ENCODE data around the gene RNF223.

RNF223 gene

DNA sequence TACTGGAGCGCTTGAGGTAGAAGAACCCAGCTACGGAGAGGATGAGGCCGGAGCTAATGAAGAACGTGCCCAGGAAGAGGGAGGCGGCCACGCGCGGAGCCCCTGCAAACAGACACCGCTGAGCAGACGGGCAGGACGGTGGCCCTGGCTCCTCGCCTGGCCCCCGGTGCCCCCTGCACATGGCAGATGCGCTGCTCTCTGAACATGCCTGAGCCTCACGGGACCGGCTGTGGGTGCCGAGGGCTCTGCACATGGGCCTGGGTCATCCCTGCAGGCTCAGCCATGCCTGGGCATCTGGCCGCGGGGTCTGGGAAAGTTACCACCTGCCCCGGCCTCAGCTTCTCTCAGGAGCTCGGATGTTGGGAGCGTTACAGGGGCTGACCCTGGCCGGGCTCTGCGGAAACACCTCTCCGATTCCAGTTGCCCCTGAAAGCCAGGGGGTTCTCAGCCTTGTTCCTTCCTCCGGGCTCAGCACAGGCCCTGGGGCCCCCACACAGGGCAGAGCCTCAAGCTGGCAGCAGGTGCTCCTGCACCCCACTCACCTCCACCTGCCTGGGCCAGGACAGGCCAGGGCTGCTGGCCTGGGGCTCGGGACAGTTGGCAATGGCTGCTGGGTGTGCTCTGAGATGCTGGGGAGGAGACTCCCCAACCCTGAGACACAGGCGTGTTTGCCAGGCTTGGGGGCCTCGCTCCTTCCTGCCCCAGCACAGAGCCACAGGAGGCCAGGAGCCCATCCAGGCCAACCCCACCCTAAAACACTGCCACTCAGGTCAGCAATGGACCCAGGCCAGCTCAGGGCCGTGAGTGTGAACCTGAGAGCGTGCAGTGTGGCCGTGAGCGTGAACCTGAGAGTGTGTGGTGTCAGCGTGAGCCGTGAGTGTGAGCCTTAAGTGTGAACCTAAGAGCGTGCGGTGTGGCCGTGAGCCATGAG is 12.1 kb upstream of the RNF223 start:
- ChIA-PET POLR2A (no interaction called here), CTCF (interaction anchor here (1.3 kb wide), 1 partner anchor 22 kb away, joined by 4 read pairs; no protein-coding TSS in a partner anchor)
- no peak for DNase-seq
- WGBS (ENCODE audit: insufficient coverage) = 96% methylated on average over 36 of the region's 38 CpGs
- no peaks in the 10 kb centered on the region for H3K27me3 ChIP-seq (replicated peaks in 2 of 5; ENCODE audit: control insufficient read depth in 4 of 5, insufficient read depth in 5 of 5, low read length in 4 of 5)
- peaks cover 0 to 4% (median 2%) of the 10 kb centered on the region in 4 experiments for H3K36me3 ChIP-seq (ENCODE audit: control insufficient read depth in 4 of 4, insufficient read depth in 4 of 4, low read length in 3 of 4)
- no peak overlapping the region for H3K4me3 ChIP-seq (ENCODE audit: control insufficient read depth in 1 of 7, extremely low read depth in 1 of 7, insufficient read depth in 4 of 7, low read depth in 2 of 7, low read length in 6 of 7)
- H3K9me3 ChIP-seq (ENCODE audit: control extremely low read depth in 1 of 5, control insufficient read depth in 4 of 5, insufficient read depth in 2 of 5, low read depth in 1 of 5, low read length in 4 of 5) = no peaks in the 10 kb centered on the region
- no peaks in the 10 kb centered on the region for H3K4me1 ChIP-seq (ENCODE audit: control extremely low read depth in 1 of 4, control insufficient read depth in 4 of 4, insufficient read depth in 4 of 4, low read length in 3 of 4)
- H3K27ac ChIP-seq (ENCODE audit: insufficient read depth in 1 of 2, low read depth in 1 of 2, low read length in 2 of 2, poor library complexity in 1 of 2, severe bottlenecking in 2 of 2) = no peak overlapping the region

DNA sequence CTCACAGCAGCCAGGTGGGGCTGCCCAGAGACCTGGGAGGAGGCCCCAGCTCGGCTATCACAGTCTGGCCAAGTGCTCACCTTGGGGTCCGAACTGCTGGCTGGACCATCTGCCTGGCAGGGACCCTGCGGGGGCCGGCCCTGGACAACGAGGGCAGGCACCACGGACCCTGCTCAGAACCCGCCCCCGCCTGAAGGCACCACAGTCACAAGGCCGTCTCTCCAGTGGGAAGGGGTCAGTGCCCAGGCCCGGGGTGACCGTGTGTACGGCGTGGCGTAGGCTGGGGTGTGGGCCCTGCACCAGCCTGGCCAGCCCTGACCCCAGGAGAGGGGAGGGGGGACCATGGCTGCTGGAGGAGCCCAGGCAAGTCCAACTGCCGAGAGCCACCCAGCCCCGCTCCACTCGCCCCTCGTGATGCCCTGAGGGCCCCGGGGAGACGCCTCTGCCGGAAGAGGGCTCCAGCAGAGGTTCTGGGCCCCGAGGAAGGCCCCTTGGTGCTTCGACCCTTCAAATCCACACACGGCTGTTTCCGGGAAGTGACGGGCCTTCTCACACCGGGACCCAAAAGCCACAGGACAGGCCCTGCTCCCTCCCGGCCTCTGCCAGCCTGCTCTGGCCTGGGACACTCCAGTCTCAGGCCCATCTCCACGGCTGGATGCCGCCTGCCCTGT is 11.2 kb upstream of the RNF223 start:
- CTCF ChIA-PET = no interaction called here
- WGBS (ENCODE audit: insufficient coverage) = 95% methylated on average over 29 of the region's 30 CpGs
- H3K36me3 ChIP-seq (ENCODE audit: control insufficient read depth in 4 of 4, insufficient read depth in 4 of 4, low read length in 3 of 4) = peaks cover 0 to 4% (median 2%) of the 10 kb centered on the region in 4 experiments

DNA sequence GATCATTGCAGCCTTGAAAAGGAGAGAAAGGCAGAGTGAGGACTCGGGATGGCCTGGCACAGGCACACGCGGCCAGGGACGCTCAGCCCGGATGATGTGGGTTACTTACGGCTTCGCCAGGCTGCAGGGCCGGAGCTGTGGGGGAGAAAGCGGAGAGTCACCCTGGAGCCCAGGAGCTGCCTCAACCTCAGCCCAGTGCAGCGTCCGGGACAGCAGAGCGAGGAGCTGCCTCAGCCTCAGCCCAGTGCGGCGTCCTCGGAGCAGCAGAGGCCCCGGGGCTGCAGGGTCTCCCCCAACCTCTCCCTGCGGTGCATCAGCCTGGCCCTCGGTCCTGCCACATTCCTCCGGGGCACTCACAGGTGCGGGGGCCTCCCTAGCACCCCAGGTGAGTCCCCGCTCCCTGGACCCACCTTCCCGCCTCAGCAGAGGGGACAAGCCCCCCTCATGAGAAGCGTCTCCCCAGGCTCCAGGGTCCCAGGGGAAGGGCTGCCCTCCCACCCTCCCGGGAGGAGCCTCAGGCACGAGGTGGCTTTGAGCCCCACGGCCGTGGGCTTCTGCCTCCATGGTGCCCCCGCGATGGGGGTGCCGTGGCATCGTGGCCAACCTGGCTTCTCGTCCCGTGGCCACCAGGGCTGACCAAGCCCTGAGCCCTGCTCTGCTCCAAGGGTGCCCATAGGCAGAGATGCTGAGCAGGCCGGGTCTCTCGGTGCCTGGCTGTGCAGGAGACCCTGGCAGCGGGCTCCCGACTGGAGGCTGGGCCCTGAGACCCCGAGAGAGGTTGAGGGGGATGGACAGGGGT is 10.5 kb upstream of the RNF223 start:
- H3K9me3 ChIP-seq (ENCODE audit: control extremely low read depth in 1 of 5, control insufficient read depth in 4 of 5, insufficient read depth in 2 of 5, low read depth in 1 of 5, low read length in 4 of 5) = no peaks in the 10 kb centered on the region
- no peak for DNase-seq
- CTCF ChIA-PET = interaction anchor here (0.6 kb wide), 1 partner anchor 13 kb away, joined by 3 read pairs; no protein-coding TSS in a partner anchor
- peaks cover 0 to 8% (median 8%) of the 10 kb centered on the region in 4 experiments for H3K4me1 ChIP-seq (ENCODE audit: control extremely low read depth in 1 of 4, control insufficient read depth in 4 of 4, insufficient read depth in 4 of 4, low read length in 3 of 4)
- H3K27me3 ChIP-seq (replicated peaks in 2 of 5; ENCODE audit: control insufficient read depth in 4 of 5, insufficient read depth in 5 of 5, low read length in 4 of 5) = peaks cover 0 to 12% (median 0%) of the 10 kb centered on the region in 5 experiments
- 96% methylated on average over 37 of the region's 38 CpGs for WGBS (ENCODE audit: insufficient coverage)
- POLR2A ChIA-PET = no interaction called here
- H3K27ac ChIP-seq (ENCODE audit: insufficient read depth in 1 of 2, low read depth in 1 of 2, low read length in 2 of 2, poor library complexity in 1 of 2, severe bottlenecking in 2 of 2) = no peak overlapping the region
- peaks cover 0 to 4% (median 2%) of the 10 kb centered on the region in 4 experiments for H3K36me3 ChIP-seq (ENCODE audit: control insufficient read depth in 4 of 4, insufficient read depth in 4 of 4, low read length in 3 of 4)
- no peak overlapping the region for H3K4me3 ChIP-seq (ENCODE audit: control insufficient read depth in 1 of 7, extremely low read depth in 1 of 7, insufficient read depth in 4 of 7, low read depth in 2 of 7, low read length in 6 of 7)

More for the DNA sequence above, 11.2 kb upstream of the RNF223 start:
- H3K27ac ChIP-seq (ENCODE audit: insufficient read depth in 1 of 2, low read depth in 1 of 2, low read length in 2 of 2, poor library complexity in 1 of 2, severe bottlenecking in 2 of 2) = no peak overlapping the region
- H3K4me3 ChIP-seq (ENCODE audit: control insufficient read depth in 1 of 7, extremely low read depth in 1 of 7, insufficient read depth in 4 of 7, low read depth in 2 of 7, low read length in 6 of 7) = no peak overlapping the region
- POLR2A ChIA-PET = no interaction called here
- DNase-seq = no peak
- H3K4me1 ChIP-seq (ENCODE audit: control extremely low read depth in 1 of 4, control insufficient read depth in 4 of 4, insufficient read depth in 4 of 4, low read length in 3 of 4) = peaks cover 0 to 1% (median under 1%) of the 10 kb centered on the region in 4 experiments
- H3K27me3 ChIP-seq (replicated peaks in 2 of 5; ENCODE audit: control insufficient read depth in 4 of 5, insufficient read depth in 5 of 5, low read length in 4 of 5) = peaks cover 0 to 4% (median 0%) of the 10 kb centered on the region in 5 experiments
- no peaks in the 10 kb centered on the region for H3K9me3 ChIP-seq (ENCODE audit: control extremely low read depth in 1 of 5, control insufficient read depth in 4 of 5, insufficient read depth in 2 of 5, low read depth in 1 of 5, low read length in 4 of 5)

DNA sequence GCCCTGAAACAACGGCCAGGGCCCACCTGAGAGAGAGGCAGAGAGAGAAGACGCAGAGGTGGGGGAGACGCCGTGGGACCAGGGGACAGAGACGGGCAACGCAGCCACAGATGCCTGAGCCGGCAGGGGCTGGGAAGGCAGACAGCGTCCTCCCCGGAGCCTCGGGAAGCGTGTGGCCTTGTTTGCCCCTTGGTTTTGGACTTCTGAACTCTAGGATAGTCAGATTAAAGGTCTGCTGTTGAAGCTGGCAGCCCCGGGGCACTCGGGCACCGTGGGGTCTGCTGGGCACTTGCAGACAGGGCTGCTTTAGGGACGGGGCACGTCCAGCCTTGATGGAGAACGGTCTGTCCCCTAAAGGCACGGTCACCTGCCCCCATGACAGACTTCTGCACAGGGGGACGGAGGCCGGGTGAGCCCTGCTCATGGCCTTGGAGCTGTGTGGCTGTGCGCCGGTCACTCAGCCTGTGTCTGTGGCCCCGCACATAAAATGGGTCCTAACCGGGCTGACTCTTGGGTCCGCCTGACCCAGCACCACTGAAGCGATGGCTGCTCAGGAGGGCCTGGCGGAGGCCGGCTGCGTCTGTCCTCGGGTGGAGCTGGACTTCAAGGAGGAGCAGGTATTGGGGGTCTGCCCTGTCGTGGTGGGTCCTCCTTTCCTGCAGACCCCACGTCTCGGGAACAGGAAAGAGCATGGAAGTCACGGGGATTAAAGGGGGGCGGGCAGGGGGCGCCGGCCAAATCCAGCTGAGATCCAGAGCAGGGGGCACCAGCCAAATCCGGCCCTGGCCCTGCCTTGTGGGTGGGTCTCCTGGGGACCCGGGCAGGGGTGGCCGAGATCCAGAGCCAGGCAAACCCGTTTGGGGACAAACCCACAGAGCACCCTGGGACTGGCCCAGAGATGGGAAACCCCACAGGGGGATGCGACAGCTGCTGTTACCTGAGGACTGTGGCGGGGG is 9.6 kb upstream of the RNF223 start:
- Histone ChIP-seq H3K36me3 (ENCODE audit: control insufficient read depth in 4 of 4, insufficient read depth in 4 of 4, low read length in 3 of 4) (peaks cover 0 to 4% (median 2%) of the 10 kb centered on the region in 4 experiments), H3K4me1 (ENCODE audit: control extremely low read depth in 1 of 4, control insufficient read depth in 4 of 4, insufficient read depth in 4 of 4, low read length in 3 of 4) (peaks cover 0 to 13% (median 12%) of the 10 kb centered on the region in 4 experiments), H3K27me3 (replicated peaks in 2 of 5; ENCODE audit: control insufficient read depth in 4 of 5, insufficient read depth in 5 of 5, low read length in 4 of 5) (peaks cover 0 to 15% (median 0%) of the 10 kb centered on the region in 5 experiments), H3K27ac (ENCODE audit: insufficient read depth in 1 of 2, low read depth in 1 of 2, low read length in 2 of 2, poor library complexity in 1 of 2, severe bottlenecking in 2 of 2) (no peak overlapping the region), H3K4me3 (ENCODE audit: control insufficient read depth in 1 of 7, extremely low read depth in 1 of 7, insufficient read depth in 4 of 7, low read depth in 2 of 7, low read length in 6 of 7) (no peak overlapping the region), H3K9me3 (ENCODE audit: control extremely low read depth in 1 of 5, control insufficient read depth in 4 of 5, insufficient read depth in 2 of 5, low read depth in 1 of 5, low read length in 4 of 5) (no peaks in the 10 kb centered on the region)
- WGBS (ENCODE audit: insufficient coverage) = 96% methylated on average over 37 of the region's 43 CpGs
- POLR2A ChIA-PET = interaction anchor here (0.5 kb wide), 1 partner anchor 77 kb away, joined by 4 read pairs; no protein-coding TSS in a partner anchor
- no peak for DNase-seq
- CTCF ChIA-PET = interaction anchor here (0.6 kb wide), 1 partner anchor 14 kb away, joined by 3 read pairs; no protein-coding TSS in a partner anchor

DNA sequence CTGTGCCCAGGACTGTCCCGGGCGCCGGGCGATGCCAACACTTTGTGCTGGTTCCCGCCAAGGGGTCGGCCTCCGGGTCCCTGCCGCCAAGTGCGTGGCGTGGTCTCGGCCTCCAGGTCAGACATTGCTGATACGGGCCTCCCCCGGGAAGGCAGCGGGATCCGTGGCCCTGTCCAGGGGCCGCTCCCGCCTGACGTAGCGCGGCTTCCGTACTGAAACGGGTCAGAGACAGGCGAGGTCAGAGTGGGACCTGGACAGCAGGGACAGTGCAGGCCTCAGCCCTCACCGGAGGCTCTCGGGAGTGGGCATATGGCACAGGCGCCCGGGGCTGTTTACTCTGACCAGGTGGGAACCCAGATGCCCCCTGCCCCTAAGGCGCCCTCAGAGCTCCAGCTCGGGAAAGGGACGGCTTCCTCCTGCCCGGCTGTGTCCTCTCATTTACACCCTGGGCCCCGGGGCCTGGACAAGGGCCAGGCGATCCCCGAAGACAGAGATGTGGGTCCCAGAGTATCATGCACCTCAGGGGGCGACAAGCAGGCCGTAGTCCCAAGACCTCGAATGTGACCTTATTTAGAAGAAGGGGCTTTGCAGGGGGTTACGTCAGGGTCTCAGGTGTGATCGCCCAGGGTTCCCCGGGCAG is 8.8 kb upstream of the RNF223 start:
- Histone ChIP-seq H3K36me3 (ENCODE audit: control insufficient read depth in 4 of 4, insufficient read depth in 4 of 4, low read length in 3 of 4) (peaks cover 0 to 4% (median 2%) of the 10 kb centered on the region in 4 experiments), H3K9me3 (ENCODE audit: control extremely low read depth in 1 of 5, control insufficient read depth in 4 of 5, insufficient read depth in 2 of 5, low read depth in 1 of 5, low read length in 4 of 5) (no peaks in the 10 kb centered on the region), H3K27ac (ENCODE audit: insufficient read depth in 1 of 2, low read depth in 1 of 2, low read length in 2 of 2, poor library complexity in 1 of 2, severe bottlenecking in 2 of 2) (no peak overlapping the region), H3K27me3 (replicated peaks in 2 of 5; ENCODE audit: control insufficient read depth in 4 of 5, insufficient read depth in 5 of 5, low read length in 4 of 5) (peaks cover 0 to 15% (median 0%) of the 10 kb centered on the region in 5 experiments), H3K4me1 (ENCODE audit: control extremely low read depth in 1 of 4, control insufficient read depth in 4 of 4, insufficient read depth in 4 of 4, low read length in 3 of 4) (peaks cover 0 to 13% (median 12%) of the 10 kb centered on the region in 4 experiments), H3K4me3 (ENCODE audit: control insufficient read depth in 1 of 7, extremely low read depth in 1 of 7, insufficient read depth in 4 of 7, low read depth in 2 of 7, low read length in 6 of 7) (no peak overlapping the region)
- DNase-seq = no peak
- CTCF ChIA-PET = interaction anchor here (1.1 kb wide), 1 partner anchor 168 kb away, joined by 3 read pairs; no protein-coding TSS in a partner anchor
- POLR2A ChIA-PET = no interaction called here
- WGBS (ENCODE audit: insufficient coverage) = 93% methylated on average over 36 of the region's 40 CpGs
